Mesothelial cell of epicardium (in vitro differentiated cells): Measurements from ENCODE around the gene HDAC7. TPM values are rescaled to one million over a fixed set of nuclear protein-coding genes. Genes with fewer than 3 reads are reported as not detected.

Experiments used
- DNase-seq, 2 experiments: peaks; one replicate each; pipeline ENCODE4 v3.0.0; 2021; ENCODE audit warnings: low spot score in 2 of 2; ENCODE audit not compliant: unreplicated experiment in 2 of 2
- H3K27ac Mint-ChIP-seq: 2 replicates; pipeline ENCODE4 v1.8.0; 2021; ENCODE audit warnings: mixed read lengths
- H3K27me3 Mint-ChIP-seq: 2 replicates; pipeline ENCODE4 v1.8.0; 2021; ENCODE audit warnings: low read depth, mixed read lengths
- H3K36me3 Mint-ChIP-seq: 2 replicates; pipeline ENCODE4 v1.8.0; 2021; ENCODE audit warnings: mixed read lengths
- H3K4me1 Mint-ChIP-seq: 2 replicates; pipeline ENCODE4 v1.8.0; 2021; ENCODE audit warnings: mixed read lengths
- H3K4me3 Mint-ChIP-seq: 2 replicates; pipeline ENCODE4 v1.8.0; 2021; ENCODE audit warnings: mild to moderate bottlenecking, moderate library complexity, mixed read lengths
- H3K9me3 Mint-ChIP-seq: 2 replicates; pipeline ENCODE4 v1.8.0; 2021; ENCODE audit warnings: mixed read lengths
- CTCF ChIP-seq: fragments of 200-600 bp; sonication (generic); IDR thresholded peaks from one replicate; pipeline ENCODE4 v1.5.0; 2021; ENCODE audit warnings: antibody characterized with exemption; ENCODE audit not compliant: unreplicated experiment
- total RNA-seq: library from RNA; stranded (reverse); gene quantifications from 3 replicates; pipeline ENCODE4 v1.2.1, GENCODE V29; 2021

The HDAC7 gene
- total RNA-seq, 1 donor from 2014 or later: 132 TPM

GRCh38 chr12:47786662-47787280, 32.9 kb downstream of the HDAC7 start:
- no peaks in the 10 kb centered on the region for H3K4me1 Mint-ChIP-seq
- H3K9me3 Mint-ChIP-seq: no peaks in the 10 kb centered on the region
- H3K27ac Mint-ChIP-seq: no peak overlapping the region
- no peak for TF ChIP-seq CTCF
- no peaks in the 10 kb centered on the region for H3K27me3 Mint-ChIP-seq
- no peak overlapping the region for H3K4me3 Mint-ChIP-seq
- peaks cover 23% of the 10 kb centered on the region for H3K36me3 Mint-ChIP-seq
- no peak for DNase-seq

- Mint-ChIP-seq H3K36me3 (peaks cover 24% of the 10 kb centered on the region), H3K4me3 (no peak overlapping the region), H3K9me3 (no peaks in the 10 kb centered on the region), H3K27me3 (no peaks in the 10 kb centered on the region), H3K27ac (no peak overlapping the region), H3K4me1 (no peaks in the 10 kb centered on the region)
- no peak for TF ChIP-seq CTCF
- DNase-seq: no peak
Observed at GRCh38 chr12:47785887-47786661, 33.6 kb downstream of the HDAC7 start.

- H3K27ac Mint-ChIP-seq: no peak overlapping the region
- H3K9me3 Mint-ChIP-seq: no peaks in the 10 kb centered on the region
- no peak for TF ChIP-seq CTCF
- H3K4me1 Mint-ChIP-seq: no peaks in the 10 kb centered on the region
- peaks cover 18% of the 10 kb centered on the region for H3K36me3 Mint-ChIP-seq
- H3K27me3 Mint-ChIP-seq: no peaks in the 10 kb centered on the region
- DNase-seq: no peak
- no peak overlapping the region for H3K4me3 Mint-ChIP-seq
Observed at GRCh38 chr12:47785036-47785886, 34.4 kb downstream of the HDAC7 start.

- H3K4me1 Mint-ChIP-seq: peaks cover 3% of the 10 kb centered on the region
- H3K4me3 Mint-ChIP-seq: no peak overlapping the region
- H3K9me3 Mint-ChIP-seq: no peaks in the 10 kb centered on the region
- no peaks in the 10 kb centered on the region for H3K27me3 Mint-ChIP-seq
- H3K36me3 Mint-ChIP-seq: peaks cover 18% of the 10 kb centered on the region
- H3K27ac Mint-ChIP-seq: no peak overlapping the region
- no peak for DNase-seq
- no peak for TF ChIP-seq CTCF
Observed at GRCh38 chr12:47783821-47784819, 35.6 kb downstream of the HDAC7 start.
